HG02642 (cell line): ENCODE results near the gene IP6K2.

ENCODE experiments used
- ATAC-seq: cut with Tn5 transposase; IDR thresholded peaks from one replicate; pipeline ENCODE4 v1.9.1; 2021; ENCODE audit warnings: mild to moderate bottlenecking; ENCODE audit not compliant: unreplicated experiment, poor library complexity

The IP6K2 gene

DNA sequence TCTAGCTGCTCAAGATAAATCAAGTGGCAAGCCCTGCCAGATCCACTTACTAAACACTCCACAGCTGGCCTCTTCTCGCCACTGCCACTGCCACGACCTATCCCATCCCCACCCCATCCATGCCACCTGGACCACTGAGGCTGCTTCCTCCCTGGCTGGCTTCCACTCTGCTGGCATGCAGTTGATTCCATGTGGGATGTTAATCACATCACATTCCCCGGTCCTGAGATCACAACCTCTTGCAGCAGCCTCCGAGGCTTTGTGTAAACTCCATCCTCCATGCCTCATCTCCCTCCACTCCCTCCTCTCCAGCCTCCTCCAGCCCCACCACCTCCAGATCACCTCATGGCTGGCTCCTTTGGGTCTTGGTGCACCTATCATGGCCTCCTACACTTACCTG, 39.0 kb downstream of the IP6K2 start:
- ATAC-seq: no peak

DNA sequence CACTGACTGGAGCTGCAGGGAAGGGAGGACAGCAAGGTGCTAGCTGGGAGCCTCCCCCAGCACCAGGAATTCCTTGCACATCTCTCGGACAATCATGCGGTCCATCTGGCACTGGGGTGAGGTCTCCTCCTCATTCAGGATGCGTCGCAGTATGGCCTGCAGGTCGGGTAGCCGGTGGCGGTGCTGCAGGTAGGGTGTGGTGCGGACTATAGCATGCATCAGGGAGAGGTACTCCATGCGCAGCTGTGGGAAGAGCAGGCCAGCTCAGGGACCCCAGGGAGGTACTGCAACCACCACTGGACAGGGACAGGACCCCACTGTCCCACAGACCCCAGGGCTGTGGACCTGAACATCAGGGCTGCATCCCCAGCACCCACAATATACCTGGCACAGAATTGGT, 42.5 kb downstream of the IP6K2 start:
- no peak for ATAC-seq

DNA sequence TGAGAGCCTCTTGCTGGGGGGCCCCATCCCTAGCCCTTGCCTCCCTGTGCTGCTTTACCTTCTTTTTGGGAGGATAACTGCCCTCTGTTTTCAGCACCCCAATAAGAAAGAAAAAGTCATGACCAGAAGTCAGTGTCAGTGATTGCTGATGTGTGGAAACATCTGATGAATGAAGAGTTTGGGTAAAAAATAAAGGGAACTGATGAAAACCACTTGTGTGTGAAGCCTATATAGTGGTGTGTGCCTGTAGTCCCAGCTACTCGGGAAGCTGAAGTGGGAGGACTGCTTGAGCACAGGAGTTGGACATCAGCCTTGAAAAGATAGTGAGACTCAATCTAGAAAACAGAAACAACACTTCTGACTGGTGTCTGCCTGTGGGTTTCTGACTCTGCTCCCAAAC, 44.5 kb downstream of the IP6K2 start:
- ATAC-seq: no peak

- no peak for ATAC-seq
These were observed 52.1 kb downstream of the IP6K2 start for GRCh38 chr3:48664929-48665328.

DNA sequence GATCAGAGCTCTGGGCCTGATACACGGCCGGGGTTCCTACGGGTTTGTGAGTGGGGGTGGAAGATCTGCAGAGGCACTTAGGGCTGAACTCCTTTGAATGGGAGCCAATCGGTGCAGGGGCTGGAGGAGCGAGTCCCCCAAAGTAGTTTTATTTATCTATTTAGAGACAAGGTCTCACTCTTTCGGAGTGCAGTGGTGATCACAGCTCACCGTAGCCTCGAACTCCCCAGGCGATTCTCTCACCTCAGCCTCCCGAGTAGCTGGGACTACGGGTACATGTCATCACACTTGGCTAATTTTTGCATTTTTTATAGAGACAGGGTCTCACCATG, 52.7 kb downstream of the IP6K2 start:
- no peak for ATAC-seq

DNA sequence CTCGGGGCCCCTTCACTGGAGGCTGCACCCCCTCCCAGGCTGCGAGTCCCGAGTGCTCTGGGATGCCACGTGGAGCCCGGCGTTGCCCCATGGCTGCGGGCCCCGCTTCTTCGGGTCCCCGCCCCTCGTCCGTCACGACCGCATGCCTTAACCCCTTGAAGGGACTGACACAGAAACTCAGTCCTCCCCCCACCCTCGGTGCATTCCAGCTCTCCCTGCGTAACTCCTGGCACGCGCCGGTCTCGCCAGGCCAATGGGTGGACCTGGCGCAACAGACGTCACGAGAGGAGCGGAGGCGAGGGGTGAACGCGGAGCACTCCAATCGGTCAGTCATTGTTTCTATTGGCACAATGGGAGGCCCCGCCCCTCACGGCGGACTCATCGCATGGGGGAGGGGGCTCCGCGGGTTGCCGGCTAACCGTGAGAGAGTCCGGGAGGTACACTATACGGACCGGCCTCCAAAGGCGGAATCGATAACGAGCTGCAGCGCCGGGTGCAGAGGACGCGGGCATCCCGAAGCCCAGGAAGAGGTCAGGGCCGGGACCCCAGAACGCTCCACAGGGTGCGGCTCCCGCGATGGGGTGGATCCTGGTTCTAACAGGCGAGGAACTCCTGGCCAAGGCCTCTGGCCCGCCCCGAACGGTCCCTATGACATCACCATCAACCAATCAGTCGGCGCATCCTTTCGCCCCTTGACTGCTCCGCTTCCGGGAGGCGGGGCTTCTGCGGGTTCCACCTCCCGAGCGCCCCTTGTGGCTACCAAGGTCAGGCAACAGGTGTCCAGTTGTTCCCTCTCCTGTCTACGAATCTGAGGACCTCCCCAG, 53.3 kb downstream of the IP6K2 start:
- peak; percentile 87 for ATAC-seq

DNA sequence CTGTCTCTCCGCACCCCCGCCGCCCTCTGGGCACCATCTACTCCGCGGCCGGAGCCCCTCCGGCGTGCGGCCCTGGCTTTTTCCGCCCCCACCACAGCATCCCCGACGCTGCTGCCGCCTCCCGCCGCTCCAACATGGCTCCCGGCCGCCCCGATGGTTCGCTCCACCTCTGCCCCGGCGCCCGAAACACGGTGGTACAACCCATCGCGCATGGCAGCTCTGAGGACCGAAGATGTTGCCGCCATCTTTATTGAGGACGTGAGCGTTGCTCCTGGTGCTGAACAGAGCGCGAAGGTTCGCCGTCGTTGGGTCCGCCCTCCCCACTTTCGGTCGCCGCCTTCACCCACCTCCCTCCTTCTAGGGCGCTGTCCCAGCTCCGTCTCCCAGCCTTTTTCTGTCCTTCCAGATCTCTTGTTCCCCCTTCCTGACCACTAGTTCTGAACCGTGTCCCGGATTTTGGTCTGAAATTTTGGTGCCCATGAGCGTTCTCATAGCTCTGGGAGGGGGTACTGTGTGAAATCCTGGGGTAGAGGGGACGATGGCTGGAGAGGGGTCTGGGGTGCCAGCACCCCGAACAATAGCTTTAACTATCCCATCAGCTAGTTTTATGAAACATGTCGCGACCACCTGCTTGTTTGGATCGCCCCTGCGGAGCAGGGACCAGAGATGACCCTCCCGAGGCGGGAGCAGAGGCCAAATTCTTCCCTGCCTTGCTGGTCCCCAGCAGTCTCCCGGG, 54.1 kb downstream of the IP6K2 start, which contains the start of gene CELSR3:
TSS of gene CELSR3 (minus strand) at position 134 of the 736 bp plus-strand sequence. CDS start 252 bp downstream, outside the sequence.
- no peak for ATAC-seq

DNA sequence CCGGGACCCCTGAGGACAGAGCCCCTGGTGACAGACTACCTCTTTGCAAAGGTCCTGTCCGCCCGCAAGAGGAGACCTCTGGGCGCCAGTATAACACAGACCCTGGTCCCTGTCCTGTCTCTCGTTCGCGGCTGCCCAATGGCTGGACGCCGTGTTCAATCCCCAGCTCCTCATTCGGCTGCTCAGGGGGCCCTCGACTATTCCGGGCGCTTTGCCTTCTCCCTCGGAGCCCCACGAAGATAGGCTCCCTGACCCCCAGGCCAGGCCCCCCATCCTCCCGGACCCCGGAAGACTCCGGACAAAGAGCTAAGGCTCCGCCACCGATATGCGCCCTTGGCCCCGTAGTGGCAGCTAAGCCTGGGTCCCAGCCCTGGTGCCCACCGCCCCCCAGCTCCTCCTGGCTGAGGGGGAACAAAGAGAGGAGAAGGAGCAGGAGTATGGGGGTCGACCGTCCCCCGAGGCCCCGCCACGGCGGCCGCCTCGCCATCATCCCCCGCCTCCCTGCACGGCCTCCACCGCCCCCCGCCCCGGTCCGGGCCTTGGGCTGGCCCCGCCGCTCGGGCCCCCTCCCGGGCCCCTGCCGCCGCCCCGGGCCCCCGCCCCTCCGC, 54.8 kb downstream of the IP6K2 start:
- ATAC-seq: no peak

DNA sequence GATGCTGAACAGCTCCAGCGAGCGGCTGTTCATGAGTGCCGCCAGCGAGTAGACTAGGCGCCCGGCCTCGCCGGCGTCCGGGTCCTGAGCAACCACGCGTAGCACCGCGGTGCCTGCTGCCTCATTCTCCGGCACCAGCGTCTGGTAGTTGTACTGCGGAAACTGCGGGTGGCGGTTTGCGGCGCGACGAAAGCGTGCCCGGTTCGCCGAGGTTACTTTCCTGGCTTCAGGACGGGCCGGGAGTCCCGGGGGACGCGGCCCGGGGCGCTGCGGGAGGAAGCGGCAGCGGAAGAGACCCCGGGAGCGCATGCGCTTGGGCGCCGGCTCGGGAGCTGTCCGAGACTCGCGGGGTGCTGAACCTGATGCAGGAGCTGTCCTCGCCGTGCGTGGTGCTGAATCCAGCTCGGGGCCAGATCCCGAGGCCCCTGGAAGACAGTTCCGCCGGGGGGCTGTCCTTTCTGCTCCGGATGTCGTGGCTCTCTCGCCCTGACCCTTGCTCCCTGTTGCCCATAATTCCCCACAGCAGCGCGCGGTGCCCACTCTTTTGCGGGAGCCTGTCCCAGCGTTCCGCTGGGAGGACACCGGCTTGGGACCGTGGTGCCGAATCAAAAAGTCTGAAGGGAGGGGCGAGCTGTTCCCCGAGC, 55.4 kb downstream of the IP6K2 start:
- ATAC-seq: no peak

- ATAC-seq: no peak
These were observed 56.1 kb downstream of the IP6K2 start for GRCh38 chr3:48660800-48661400.

DNA sequence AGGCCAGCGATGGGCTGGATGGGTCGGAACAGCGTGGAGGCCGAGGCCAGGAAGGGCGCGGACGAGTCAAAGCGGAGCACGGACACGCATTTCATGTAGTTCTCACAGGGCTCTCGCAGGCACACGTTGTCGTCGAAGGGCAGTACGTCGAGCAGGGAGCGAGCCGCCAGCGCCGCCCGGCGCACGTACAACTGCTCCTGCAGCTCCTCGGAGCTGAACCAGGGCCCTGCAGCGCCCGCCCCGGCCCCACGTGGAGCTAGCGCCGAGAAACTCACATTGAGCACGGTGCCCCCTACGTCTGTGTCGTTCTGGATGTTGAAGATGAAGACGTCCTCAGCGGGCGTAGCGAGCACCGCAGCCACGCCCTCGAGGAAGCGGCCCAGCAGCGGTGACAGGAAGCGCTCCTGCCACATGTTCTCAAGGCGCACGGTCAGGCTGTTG, 60.2 kb downstream of the IP6K2 start:
- ATAC-seq: no peak

DNA sequence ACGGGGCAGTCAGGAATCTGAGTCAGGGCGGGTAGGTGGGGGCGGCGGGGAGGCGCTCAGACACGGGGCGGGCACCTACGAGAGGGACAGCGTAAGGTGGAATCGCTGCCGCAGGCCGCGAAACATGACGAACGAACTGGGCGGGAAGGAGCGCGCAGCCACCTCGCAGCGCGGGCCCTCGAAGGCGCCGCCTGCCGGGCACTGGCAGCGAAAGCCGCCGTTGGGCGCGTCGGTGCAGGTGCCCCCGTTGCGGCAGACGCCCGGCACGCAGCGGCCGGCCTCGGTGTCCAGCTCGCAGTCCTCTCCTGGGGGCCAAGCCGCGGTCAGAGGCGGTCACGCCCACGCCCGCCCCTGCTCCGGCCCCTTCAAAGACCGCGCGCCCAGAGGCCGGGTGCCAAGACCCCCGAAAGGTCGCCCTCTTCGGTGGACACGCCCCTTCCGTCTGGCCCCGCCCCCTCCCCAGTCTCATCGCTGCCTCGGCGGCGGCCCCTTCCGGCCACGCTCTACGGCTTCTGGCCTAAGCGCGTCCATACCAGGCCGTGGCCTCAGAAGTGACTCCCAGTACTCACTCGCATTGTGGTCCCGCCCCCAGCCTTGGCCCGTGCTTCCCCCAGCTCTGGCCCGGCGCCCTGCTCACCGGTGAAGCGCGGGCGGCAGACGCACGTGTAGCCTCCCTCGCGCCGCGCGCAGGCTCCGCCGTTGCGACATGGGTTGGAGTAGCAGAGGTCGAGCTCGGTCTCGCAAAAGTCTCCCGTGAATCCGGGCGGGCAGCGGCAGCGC, 60.8 kb downstream of the IP6K2 start:
- peak; percentile 59 for ATAC-seq

GRCh38 chr3:48655606-48656005, 61.4 kb downstream of the IP6K2 start:
- no peak for ATAC-seq

DNA sequence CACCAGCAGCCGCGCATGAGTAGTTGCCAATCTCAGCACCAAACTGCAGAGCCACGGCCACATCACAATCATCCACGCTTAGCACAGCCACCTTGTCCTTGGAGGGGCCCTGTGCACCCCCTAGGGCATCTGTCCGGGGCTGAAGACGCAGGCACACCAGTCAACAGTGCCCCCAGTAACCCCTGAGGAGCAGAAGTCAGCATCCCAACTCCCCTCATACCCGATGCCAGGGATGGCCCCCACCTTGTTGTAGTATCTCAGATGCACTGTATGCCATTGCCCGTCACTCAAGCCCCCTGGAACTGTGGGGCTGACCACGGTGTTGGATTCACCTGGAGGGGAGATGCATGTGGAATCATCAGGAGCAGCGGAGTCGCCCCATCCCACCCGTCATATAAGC, 62.0 kb downstream of the IP6K2 start:
- ATAC-seq: no peak

DNA sequence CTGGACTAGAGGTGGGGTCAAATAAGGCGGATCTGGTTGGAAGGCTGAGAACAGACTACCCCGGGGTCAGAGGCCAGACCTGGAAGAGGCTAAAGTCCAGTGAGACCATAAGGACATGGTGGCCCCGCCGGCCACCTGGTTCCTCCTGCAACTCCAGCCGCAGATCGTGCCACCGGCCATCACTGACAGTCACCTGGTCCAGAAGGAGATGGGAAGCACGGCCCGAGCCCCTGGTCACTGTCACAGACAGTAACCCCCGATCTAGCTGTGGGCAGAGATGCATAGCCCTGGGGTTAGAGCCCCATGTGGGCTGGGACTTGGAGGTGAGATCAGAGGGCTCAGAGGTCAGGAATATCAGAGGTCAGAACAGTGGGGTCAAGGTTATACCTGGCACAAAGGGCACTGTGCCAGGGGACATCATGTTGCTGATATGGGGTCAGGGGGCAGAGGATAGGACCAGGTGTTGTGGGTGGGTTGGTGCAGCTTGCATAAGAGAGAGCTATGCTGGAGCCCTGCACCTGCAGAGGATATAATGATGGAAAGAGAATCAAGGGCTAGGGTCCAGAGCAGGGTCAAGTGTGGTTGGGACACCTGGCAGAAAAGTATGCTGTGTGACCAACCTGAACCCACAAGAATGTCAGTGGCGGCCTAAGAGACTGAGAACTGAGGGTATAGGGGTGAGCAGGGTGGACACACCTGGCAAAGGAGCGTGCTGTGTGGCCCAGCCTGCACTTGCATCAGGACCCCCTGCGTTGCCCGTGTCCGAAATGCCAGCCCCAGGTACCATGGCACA, 63.9 kb downstream of the IP6K2 start:
- no peak for ATAC-seq

GRCh38 chr3:48651771-48652170, 65.2 kb downstream of the IP6K2 start:
- ATAC-seq: no peak

DNA sequence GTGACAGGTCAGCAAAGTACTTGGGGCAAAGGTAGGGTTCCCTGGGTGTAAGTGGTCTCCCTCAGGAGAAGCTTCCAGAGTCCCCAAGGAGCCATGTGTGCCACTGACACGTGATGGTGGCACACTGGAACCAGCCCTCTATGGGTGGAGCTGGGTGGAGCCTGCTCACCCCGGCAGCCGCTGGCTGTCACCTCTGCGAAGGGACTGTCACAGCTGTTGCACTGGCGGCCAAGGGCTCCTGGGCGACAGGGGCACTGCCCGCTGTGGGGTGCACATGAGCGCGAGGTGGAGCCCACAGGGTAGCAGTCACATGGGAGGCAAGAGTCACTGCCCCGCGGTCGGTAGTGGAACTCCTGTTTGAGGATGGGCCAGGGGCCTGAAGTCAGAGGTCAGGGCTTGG, 66.3 kb downstream of the IP6K2 start:
- ATAC-seq: no peak

DNA sequence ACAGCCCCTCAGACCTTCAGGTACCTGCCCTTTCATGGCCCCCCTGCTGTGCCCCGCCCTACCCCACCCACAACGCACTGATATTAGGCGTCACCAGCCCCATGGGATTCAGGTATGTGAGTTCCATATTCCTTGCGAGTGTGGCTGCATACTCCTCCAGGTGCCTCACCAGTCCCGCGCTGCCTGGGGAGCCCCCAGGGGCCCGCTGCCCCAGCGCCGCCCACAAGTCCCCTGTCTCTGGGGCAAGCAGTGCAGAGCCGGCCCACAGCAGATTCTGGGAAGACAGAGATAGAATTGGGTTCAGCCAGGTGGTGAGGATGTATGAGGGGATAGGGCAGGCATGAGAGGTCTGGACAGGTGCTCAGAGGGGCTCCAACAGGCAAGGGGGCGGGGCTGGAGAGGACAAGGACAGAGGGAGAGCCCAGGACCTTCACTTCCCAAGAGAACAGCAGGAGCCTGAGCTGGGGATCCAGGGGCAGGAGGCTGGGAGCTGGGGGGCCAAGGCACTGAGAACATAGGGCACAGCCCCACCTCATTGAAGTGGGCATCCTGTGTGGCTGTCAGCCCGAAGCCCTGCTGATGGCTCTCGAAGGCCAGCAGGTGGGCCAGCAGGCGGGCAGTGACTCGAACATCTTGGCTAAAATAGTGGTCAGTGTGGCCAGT, 68.7 kb downstream of the IP6K2 start:
- no peak for ATAC-seq
